Panc1 (cell line): ENCODE measurements around the gene SCYL1. TPM values are rescaled to one million over a fixed set of nuclear protein-coding genes. Genes with fewer than 3 reads are reported as not detected.

Experiments
- ATAC-seq: fragments of 200-7000 bp; cut with Tn5 transposase; 2 replicates; pipeline ENCODE4 v1.9.1; 2020; ENCODE audit warnings: mild to moderate bottlenecking, moderate library complexity
- BruUV-seq: library from RNA; stranded (reverse); fragments of 400-500 nt; replicated peaks from 2 replicates; lab custom pipeline; 2021; lab: Mats Ljungman, UMichigan
- CTCF ChIA-PET: fragments of 300-600 bp; sonication (Branson Sonifier 250); formaldehyde crosslinking; loops from one replicate; lab custom pipeline; 2022; ENCODE audit warnings: antibody characterized with exemption; lab: Charles Lee
- POLR2A ChIA-PET: fragments of 300-600 bp; sonication (Branson Sonifier 250); formaldehyde crosslinking; loops from one replicate; lab custom pipeline; 2022; ENCODE audit warnings: antibody characterized with exemption; lab: Charles Lee
- DNase-seq: peaks from one replicate; pipeline ENCODE4 v3.0.0-alpha.2; 2010; ENCODE audit warnings: low read depth, low spot score
- H3K27ac ChIP-seq: 2 replicates; pipeline ENCODE4 v1.5.1; 2011; ENCODE audit warnings: mild to moderate bottlenecking, low read length, inconsistent platforms
- H3K27me3 ChIP-seq: fragments of 200-500 bp; sonication (Bioruptor generic); 2 replicates; pipeline ENCODE4 v1.6.0; 2014; ENCODE audit warnings: low read length, inconsistent platforms; ENCODE audit not compliant: control insufficient read depth, insufficient read depth
- H3K36me3 ChIP-seq: fragments of 200-500 bp; sonication (Bioruptor generic); 2 replicates; pipeline ENCODE4 v1.5.1; 2014; ENCODE audit warnings: inconsistent platforms, mild to moderate bottlenecking, low read length, moderate library complexity; ENCODE audit not compliant: control insufficient read depth, insufficient read depth
- H3K4me1 ChIP-seq: 2 replicates; pipeline ENCODE4 v1.5.1; 2011; ENCODE audit warnings: inconsistent platforms, mild to moderate bottlenecking, low read length, moderate library complexity; ENCODE audit not compliant: control insufficient read depth, insufficient read depth
- H3K4me3 ChIP-seq, 2 experiments: 2 replicates each; pipeline ENCODE4 v1.5.1; 2011 to 2012; ENCODE audit warnings: low read depth in 2 of 2, low read length in 2 of 2, mild to moderate bottlenecking in 2 of 2, inconsistent platforms in 1 of 2, moderate library complexity in 1 of 2
- H3K9me3 ChIP-seq: fragments of 200-500 bp; sonication (Bioruptor generic); 2 replicates; pipeline ENCODE4 v1.5.1; 2014; ENCODE audit warnings: low read depth, mild to moderate bottlenecking, inconsistent platforms, low read length, moderate library complexity; ENCODE audit not compliant: control insufficient read depth, insufficient read depth
- POLR2AphosphoS5 ChIP-seq: IDR thresholded peaks from 2 replicates; pipeline ENCODE4 v1.6.1; 2012; ENCODE audit warnings: mild to moderate bottlenecking, low read depth, low read length, moderate library complexity
- SIN3A ChIP-seq: IDR thresholded peaks from 2 replicates; pipeline ENCODE4 v1.6.1; 2012; ENCODE audit warnings: low read depth, mild to moderate bottlenecking, low read length, moderate library complexity, borderline replicate concordance; ENCODE audit not compliant: insufficient read depth
- TCF7L2 ChIP-seq: IDR thresholded peaks from 2 replicates; pipeline ENCODE4 v1.6.1; 2011; ENCODE audit warnings: mild to moderate bottlenecking, low read depth, low read length, inconsistent platforms
- in situ Hi-C: cut with HindIII; loops from 2 replicates; pipeline ENCODE4 v1.10.0; 2016; ENCODE audit warnings: low sequenced_read_pairs, low pct_unique_long_range_greater_than_20kb
- intact Hi-C: fragments of 100-400 bp; cut with micrococcal nuclease; formaldehyde crosslinking; loops from one replicate; pipeline ENCODE4 v1.10.0; 2022; ENCODE audit not compliant: unreplicated experiment
- total RNA-seq: library from RNA; stranded (reverse); gene quantifications from one replicate; pipeline ENCODE4 v1.2.1, GENCODE V29; 2021; ENCODE audit not compliant: unreplicated experiment
- TF ChIP-seq, protein P1 (sequence below): fragments of 450-650 bp; IDR thresholded peaks from 2 replicates; pipeline ENCODE4 v1.5.1; 2017; ENCODE audit warnings: mild to moderate bottlenecking

SCYL1 gene
- total RNA-seq, 1 experiment from 2014 or later, result 117 TPM

DNA sequence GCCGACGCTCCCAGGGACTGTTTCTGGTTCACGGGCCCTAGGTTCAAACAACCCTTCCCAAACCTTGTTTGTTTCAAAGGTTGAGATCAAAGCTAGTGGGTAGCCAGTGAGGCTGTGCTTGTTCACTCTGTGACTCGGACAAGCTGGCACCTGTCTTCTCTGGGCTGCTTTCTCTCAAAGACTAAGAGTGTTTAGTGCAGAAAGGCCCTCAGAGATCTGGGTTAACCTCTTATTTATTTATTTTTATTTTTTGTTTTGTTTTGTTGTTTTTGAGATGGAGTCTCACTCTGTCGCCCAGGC, 39.0 kb upstream of the SCYL1 start:
- no peaks in the 10 kb centered on the region for H3K9me3 ChIP-seq
- no peak for ATAC-seq
- POLR2A ChIA-PET, result interaction anchor here (0.5 to 8.5 kb wide), 5 partner anchors 8 to 21 kb away, joined by 7 to 250 read pairs (median 93); partner anchors contain the start of gene MALAT1
- intact Hi-C loops, result no loop called here
- no peak overlapping the region for H3K4me3 ChIP-seq
- peaks cover 84% of the 10 kb centered on the region for H3K4me1 ChIP-seq
- no peak for DNase-seq
- in situ Hi-C loops, result no loop called here
- peak overlapping the region; percentile 100 for H3K27ac ChIP-seq
- H3K36me3 ChIP-seq, result no peaks in the 10 kb centered on the region
- BruUV-seq, result no TSS peak
- peak; percentile 86 for TF ChIP-seq TCF7L2
- TF ChIP-seq POLR2AphosphoS5, result no peak
- H3K27me3 ChIP-seq, result no peaks in the 10 kb centered on the region
- CTCF ChIA-PET, result interaction anchor here (0.6 kb wide), 1 partner anchor 15 kb away, joined by 3 read pairs; no protein-coding TSS in a partner anchor

DNA sequence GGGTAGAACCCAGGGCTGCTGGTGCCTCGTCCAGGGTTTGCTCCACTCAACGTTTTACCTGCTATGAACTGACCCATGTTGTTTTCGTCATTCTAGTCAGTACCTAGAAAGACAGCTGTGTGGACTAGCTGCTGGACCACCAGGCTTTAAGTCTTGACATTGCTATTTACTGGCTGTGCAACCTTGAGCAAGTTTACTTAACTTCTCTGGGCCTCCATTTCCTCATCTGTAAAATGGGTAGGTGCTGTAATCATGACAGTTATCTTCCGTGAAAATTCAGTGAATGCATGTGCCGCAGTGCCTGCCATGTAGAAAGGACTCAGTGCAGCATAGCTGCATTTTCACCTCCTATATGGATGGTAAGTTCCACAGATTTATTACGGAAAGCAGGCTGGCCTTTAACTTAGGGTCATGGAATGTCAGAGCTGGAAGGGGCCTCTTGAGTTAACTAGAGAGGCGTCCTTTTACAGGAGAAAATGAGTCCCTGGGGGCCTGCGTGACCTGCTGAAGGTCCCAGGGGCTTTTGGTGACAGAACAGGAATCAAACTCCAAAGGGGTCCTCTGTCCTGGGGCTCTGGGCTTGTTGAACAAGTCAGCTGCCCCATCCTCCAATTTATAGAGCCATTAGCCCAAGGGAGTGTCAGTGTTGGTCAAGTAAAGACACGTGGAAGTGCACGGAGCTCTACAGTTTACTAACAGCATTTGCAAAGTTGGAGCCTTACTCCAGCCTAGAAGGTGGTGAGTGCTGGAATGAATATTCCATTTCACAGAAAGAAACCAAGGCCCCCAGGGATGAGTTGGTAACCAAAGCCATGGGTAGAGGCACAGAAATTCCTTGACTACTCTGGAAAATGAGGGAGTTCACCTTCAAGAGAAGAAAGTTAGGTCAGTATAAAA, 38.1 kb upstream of the SCYL1 start:
- Histone ChIP-seq H3K27me3 (no peaks in the 10 kb centered on the region), H3K4me1 (peaks cover 87% of the 10 kb centered on the region), H3K4me3 (no peak overlapping the region), H3K9me3 (no peaks in the 10 kb centered on the region), H3K36me3 (no peaks in the 10 kb centered on the region), H3K27ac (peak overlapping the region; percentile 100)
- POLR2A ChIA-PET, result interaction anchor here (0.6 to 8.5 kb wide), 9 partner anchors 9 to 67 kb away, joined by 3 to 250 read pairs (median 8); partner anchors contain the start of genes MALAT1 and NEAT1
- in situ Hi-C loops, result no loop called here
- TSS peak; percentile 87 for BruUV-seq
- ATAC-seq, result no peak
- intact Hi-C loops, result no loop called here
- no peak for DNase-seq
- TF ChIP-seq, protein P1, sequence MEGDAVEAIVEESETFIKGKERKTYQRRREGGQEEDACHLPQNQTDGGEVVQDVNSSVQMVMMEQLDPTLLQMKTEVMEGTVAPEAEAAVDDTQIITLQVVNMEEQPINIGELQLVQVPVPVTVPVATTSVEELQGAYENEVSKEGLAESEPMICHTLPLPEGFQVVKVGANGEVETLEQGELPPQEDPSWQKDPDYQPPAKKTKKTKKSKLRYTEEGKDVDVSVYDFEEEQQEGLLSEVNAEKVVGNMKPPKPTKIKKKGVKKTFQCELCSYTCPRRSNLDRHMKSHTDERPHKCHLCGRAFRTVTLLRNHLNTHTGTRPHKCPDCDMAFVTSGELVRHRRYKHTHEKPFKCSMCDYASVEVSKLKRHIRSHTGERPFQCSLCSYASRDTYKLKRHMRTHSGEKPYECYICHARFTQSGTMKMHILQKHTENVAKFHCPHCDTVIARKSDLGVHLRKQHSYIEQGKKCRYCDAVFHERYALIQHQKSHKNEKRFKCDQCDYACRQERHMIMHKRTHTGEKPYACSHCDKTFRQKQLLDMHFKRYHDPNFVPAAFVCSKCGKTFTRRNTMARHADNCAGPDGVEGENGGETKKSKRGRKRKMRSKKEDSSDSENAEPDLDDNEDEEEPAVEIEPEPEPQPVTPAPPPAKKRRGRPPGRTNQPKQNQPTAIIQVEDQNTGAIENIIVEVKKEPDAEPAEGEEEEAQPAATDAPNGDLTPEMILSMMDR, result no peak
- TF ChIP-seq TCF7L2, result peak; percentile 17; the same call in 1 of the 2 replicates
- CTCF ChIA-PET, result no interaction called here

DNA sequence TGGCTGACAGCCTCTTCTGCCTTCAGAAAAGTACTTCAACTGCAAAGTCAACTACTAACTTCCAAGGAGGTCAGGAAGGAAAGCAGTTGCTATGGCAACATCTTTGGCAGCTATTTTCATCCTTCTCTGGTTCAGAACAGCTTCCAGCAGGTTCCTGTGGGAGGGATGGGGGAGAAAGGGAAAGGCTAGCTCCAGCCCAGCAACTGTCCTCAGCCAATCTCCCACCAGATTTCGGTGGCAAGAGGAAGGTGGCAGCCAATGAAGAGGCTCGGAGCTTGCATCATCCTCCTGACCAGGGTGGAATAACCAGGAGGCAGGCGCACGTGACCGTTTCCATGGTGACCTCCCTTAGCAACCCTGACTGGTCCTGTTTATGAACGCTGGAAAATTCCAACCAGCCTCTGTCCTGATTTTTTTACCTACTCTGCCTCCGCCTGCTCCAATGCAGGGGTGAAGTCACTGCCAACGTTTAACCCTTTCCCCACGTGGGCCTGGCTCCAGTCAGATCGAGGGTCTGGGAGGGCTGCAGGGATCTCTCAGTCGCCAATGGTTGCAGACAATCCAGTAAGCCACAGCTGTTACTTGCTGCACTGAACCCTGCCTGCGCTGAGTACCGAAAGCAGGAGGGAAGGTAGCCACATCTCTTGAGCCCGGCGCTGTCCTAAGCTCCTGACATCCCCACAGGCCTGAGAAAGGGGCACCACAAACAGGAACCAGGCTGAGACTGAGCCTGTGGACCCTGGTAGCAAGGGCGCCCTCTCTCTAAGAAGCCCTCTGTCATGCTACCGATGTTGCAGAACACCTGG, 37.2 kb upstream of the SCYL1 start:
- Histone ChIP-seq H3K36me3 (no peaks in the 10 kb centered on the region), H3K4me3 (0 out of 4 replicates have a peak overlapping the region, but pooled peaks of 1 of the 2 experiments have one; percentile 3), H3K4me1 (peaks cover 87% of the 10 kb centered on the region), H3K27ac (peak overlapping the region; percentile 100), H3K9me3 (no peaks in the 10 kb centered on the region), H3K27me3 (no peaks in the 10 kb centered on the region)
- in situ Hi-C loops (no loop called here), intact Hi-C loops (no loop called here)
- DNase-seq, result peak; percentile 96
- ChIA-PET CTCF (no interaction called here), POLR2A (interaction anchor here (0.6 to 8.5 kb wide), 9 partner anchors 10 to 67 kb away, joined by 3 to 250 read pairs (median 8); partner anchors contain the start of genes MALAT1 and NEAT1)
- ATAC-seq, result peak; percentile 82
- TF ChIP-seq SIN3A, result no peak
- 0 out of 2 replicates have a peak, but pooled peaks have one; percentile 13 for TF ChIP-seq POLR2AphosphoS5
- peak; percentile 3; the same call in 1 of the 2 replicates for TF ChIP-seq TCF7L2
- no TSS peak for BruUV-seq
